ENCODE measurements around the gene OCIAD1.

Gene OCIAD1

DNA sequence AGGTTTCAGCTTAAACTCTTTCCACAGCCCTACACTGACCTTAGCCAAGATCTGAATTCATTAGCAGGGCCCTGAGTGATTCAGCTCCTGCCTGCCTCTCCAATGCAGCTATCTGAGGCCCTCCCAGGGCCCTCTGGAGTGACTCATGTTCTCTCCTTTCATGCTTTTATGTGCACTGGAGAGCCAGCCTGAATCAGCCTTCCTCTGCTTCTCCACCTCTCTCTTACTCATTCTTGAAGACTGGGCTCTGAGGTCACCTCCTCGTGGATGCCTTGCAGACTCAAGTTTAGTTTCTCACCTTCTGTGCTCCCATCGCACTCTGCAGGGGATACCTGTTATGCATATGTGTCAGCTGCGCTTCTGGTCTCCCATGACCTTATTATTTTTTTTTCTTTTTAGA, 78.8 kb downstream of the OCIAD1 start:
- TF ChIP-seq, protein P1, sequence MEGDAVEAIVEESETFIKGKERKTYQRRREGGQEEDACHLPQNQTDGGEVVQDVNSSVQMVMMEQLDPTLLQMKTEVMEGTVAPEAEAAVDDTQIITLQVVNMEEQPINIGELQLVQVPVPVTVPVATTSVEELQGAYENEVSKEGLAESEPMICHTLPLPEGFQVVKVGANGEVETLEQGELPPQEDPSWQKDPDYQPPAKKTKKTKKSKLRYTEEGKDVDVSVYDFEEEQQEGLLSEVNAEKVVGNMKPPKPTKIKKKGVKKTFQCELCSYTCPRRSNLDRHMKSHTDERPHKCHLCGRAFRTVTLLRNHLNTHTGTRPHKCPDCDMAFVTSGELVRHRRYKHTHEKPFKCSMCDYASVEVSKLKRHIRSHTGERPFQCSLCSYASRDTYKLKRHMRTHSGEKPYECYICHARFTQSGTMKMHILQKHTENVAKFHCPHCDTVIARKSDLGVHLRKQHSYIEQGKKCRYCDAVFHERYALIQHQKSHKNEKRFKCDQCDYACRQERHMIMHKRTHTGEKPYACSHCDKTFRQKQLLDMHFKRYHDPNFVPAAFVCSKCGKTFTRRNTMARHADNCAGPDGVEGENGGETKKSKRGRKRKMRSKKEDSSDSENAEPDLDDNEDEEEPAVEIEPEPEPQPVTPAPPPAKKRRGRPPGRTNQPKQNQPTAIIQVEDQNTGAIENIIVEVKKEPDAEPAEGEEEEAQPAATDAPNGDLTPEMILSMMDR (IDR thresholded peaks at IDR 0.05; ENCODE audit: borderline replicate concordance, insufficient read depth, low read depth, low read length) = no peak
- no peak overlapping the region for H3K4me3 ChIP-seq (ENCODE audit: low read depth, low read length)

DNA sequence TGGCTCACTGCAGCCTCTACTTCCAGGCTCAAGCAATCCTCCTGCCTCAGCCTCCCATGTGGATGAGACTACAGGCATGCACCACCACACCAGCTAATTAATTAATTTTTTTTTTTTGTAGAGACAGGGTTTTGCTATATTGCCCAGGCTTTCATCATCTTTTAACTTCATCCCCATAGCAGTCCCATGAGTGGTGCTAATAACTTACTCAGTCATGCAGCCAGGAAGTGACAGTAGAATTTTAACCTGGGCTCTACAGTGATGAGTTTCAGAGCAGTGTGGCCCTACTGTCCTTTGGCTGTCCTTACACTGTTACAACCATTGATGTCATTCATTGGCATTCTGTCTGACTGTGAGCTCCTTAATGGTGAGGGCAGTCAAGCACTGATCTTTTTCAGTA, 79.6 kb downstream of the OCIAD1 start:
- TF ChIP-seq, protein P1 (IDR thresholded peaks at IDR 0.05; ENCODE audit: borderline replicate concordance, insufficient read depth, low read depth, low read length) = no peak
- no peak overlapping the region for H3K4me3 ChIP-seq (ENCODE audit: low read depth, low read length)
